ENCODE results near the gene NAALADL2. TPM values are rescaled to one million over a fixed set of nuclear protein-coding genes. Genes with fewer than 3 reads are reported as not detected.

Gene NAALADL2
- total and polyA plus RNA-seq, 2 of the 4 experiments (the other 2 are of a cell fraction) = 3.8 to 19.2 TPM

GRCh38 chr3:175340338-175341015 is 481.3 kb downstream of the NAALADL2 start:
- Histone ChIP-seq H3K9ac (ENCODE audit: low read depth, low read length) (no peak overlapping the region), H3K4me3 (ENCODE audit: insufficient read depth, low read depth, low read length) (no peak overlapping the region), H4K5ac (ENCODE audit: low read depth, low read length) (no peak overlapping the region), H2BK5ac (ENCODE audit: low read depth, low read length, poor library complexity, severe bottlenecking) (no peak overlapping the region), H2BK15ac (ENCODE audit: low read depth, low read length) (no peak overlapping the region), H2AFZ (replicated peaks; ENCODE audit: low read length, poor library complexity) (no peak overlapping the region), H3K36me3 (ENCODE audit: control insufficient read depth, insufficient read depth, low read length) (no peaks in the 10 kb centered on the region), H2BK120ac (ENCODE audit: low read depth, low read length) (peak overlapping the region; percentile 0; the same call in 1 of the 2 replicates), H4K20me1 (ENCODE audit: insufficient read depth, low read length) (no peaks in the 10 kb centered on the region), H3K23ac (ENCODE audit: low read depth, low read length) (no peak overlapping the region), H3K9me3 (ENCODE audit: control insufficient read depth, insufficient read depth, low read length) (no peaks in the 10 kb centered on the region), H3K4me1 (ENCODE audit: control insufficient read depth, insufficient read depth, low read length) (0 out of 2 replicates have a peak, but pooled peaks cover 2% of the 10 kb centered on the region), H4K91ac (ENCODE audit: insufficient read depth, low read depth, low read length) (peak overlapping the region; percentile 2; the same call in 1 of the 2 replicates), H3K4me2 (ENCODE audit: low read depth, low read length) (no peak overlapping the region), H3K4ac (ENCODE audit: low read depth, low read length) (no peak overlapping the region), H3K18ac (ENCODE audit: low read depth, low read length) (no peak overlapping the region), H3K9me1 (ENCODE audit: insufficient read depth, low read length) (peaks cover 5% of the 10 kb centered on the region; the same call in 1 of the 2 replicates), H2BK20ac (ENCODE audit: low read depth, low read length) (peak overlapping the region; percentile 2; the same call in 1 of the 2 replicates), H3K14ac (replicated peaks; ENCODE audit: low read depth, low read length) (no peak overlapping the region), H3K56ac (ENCODE audit: extremely low read depth, insufficient read depth, low read length) (no peak overlapping the region), H3K27me3 (ENCODE audit: control insufficient read depth, insufficient read depth, low read length) (no peaks in the 10 kb centered on the region), H3K27ac (ENCODE audit: insufficient read depth, low read length) (no peak overlapping the region), H2AK5ac (ENCODE audit: low read depth, low read length) (0 out of 2 replicates have a peak overlapping the region, but pooled peaks have one; percentile 8), H3K79me1 (ENCODE audit: low read depth in 1 of 2, low read length in 2 of 2) (no peaks in the 10 kb centered on the region), H4K8ac (ENCODE audit: low read depth in 2 of 2, low read length in 2 of 2) (no peak overlapping the region), H2AK9ac (replicated peaks; ENCODE audit: low read depth, low read length, poor library complexity) (no peak overlapping the region)
- in situ Hi-C loops (cut with MboI; ENCODE audit: low sequenced_read_pairs) (no loop called here), dilution Hi-C loops (cut with HindIII; ENCODE audit: low sequenced_read_pairs, unreplicated experiment) (no loop called here), intact Hi-C loops (cut with micrococcal nuclease) (no loop called here)
- TF ChIP-seq FOS (IDR thresholded peaks at IDR 0.05; ENCODE audit: low read depth, low read length) = no peak
- ATAC-seq (ENCODE audit: low read depth) = no peak
- CTCF ChIA-PET = interaction anchor here (0.5 to 0.6 kb wide), 2 partner anchors 9 to 180 kb away, joined by 3 to 4 read pairs; no protein-coding TSS in a partner anchor
- POLR2A ChIA-PET (ENCODE audit: unreplicated experiment) = no interaction called here
- WGBS, 2 experiments (ENCODE audit: extremely low coverage in 2 of 2, insufficient read length in 1 of 2) = no CpG with 5 or more reads among the region's 2 CpGs
- no peak for DNase-seq
- no TSS peak for BruUV-seq (replicated peaks)

All from IMR-90 (cell line).